ENCODE data around the gene C19orf81. TPM values are rescaled to one million over a fixed set of nuclear protein-coding genes. Genes with fewer than 3 reads are reported as not detected.

C19orf81 gene
- total and polyA plus RNA-seq, 9 of the 15 experiments (the other 6 are each of a cell fraction or from before 2014, with no cell fraction given): 2.5 to 42.9 (median 33.0) TPM; not detected in 4

GRCh38 chr19:50705422-50706019 lies 56.3 kb downstream of the C19orf81 start (continued):
- TF ChIP-seq, protein P1, sequence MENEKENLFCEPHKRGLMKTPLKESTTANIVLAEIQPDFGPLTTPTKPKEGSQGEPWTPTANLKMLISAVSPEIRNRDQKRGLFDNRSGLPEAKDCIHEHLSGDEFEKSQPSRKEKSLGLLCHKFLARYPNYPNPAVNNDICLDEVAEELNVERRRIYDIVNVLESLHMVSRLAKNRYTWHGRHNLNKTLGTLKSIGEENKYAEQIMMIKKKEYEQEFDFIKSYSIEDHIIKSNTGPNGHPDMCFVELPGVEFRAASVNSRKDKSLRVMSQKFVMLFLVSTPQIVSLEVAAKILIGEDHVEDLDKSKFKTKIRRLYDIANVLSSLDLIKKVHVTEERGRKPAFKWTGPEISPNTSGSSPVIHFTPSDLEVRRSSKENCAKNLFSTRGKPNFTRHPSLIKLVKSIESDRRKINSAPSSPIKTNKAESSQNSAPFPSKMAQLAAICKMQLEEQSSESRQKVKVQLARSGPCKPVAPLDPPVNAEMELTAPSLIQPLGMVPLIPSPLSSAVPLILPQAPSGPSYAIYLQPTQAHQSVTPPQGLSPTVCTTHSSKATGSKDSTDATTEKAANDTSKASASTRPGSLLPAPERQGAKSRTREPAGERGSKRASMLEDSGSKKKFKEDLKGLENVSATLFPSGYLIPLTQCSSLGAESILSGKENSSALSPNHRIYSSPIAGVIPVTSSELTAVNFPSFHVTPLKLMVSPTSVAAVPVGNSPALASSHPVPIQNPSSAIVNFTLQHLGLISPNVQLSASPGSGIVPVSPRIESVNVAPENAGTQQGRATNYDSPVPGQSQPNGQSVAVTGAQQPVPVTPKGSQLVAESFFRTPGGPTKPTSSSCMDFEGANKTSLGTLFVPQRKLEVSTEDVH (IDR thresholded peaks at IDR 0.05; ENCODE audit: low read depth, partially characterized antibody): no peak
- no peak for TF ChIP-seq ERF (CRISPR knock-in tag; IDR thresholded peaks at IDR 0.05)
- no peak for TF ChIP-seq SMARCB1 (IDR thresholded peaks at IDR 0.05; ENCODE audit: insufficient read length, low read depth)
- TF ChIP-seq KHSRP (IDR thresholded peaks at IDR 0.05): no peak
- no peak for TF ChIP-seq NUFIP1 (IDR thresholded peaks at IDR 0.05; ENCODE audit: partially characterized antibody)
- TF ChIP-seq TCFL5 (CRISPR knock-in tag; conservative IDR thresholded peaks at IDR 0.05): no peak
- no peak for TF ChIP-seq ZNF282 (CRISPR knock-in tag; IDR thresholded peaks at IDR 0.05)
- TF ChIP-seq, protein P2, sequence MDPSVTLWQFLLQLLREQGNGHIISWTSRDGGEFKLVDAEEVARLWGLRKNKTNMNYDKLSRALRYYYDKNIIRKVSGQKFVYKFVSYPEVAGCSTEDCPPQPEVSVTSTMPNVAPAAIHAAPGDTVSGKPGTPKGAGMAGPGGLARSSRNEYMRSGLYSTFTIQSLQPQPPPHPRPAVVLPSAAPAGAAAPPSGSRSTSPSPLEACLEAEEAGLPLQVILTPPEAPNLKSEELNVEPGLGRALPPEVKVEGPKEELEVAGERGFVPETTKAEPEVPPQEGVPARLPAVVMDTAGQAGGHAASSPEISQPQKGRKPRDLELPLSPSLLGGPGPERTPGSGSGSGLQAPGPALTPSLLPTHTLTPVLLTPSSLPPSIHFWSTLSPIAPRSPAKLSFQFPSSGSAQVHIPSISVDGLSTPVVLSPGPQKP (CRISPR knock-in tag; IDR thresholded peaks at IDR 0.05): no peak
- 0 out of 2 replicates have a peak, but pooled peaks have one; percentile 23 for TF ChIP-seq ATF7 (IDR thresholded peaks at IDR 0.05)
- TF ChIP-seq DNMT1 (IDR thresholded peaks at IDR 0.05): no peak
- no peak for TF ChIP-seq ZNF830 (CRISPR knock-in tag; IDR thresholded peaks at IDR 0.05)
- TF ChIP-seq GABPA (tag; conservative IDR thresholded peaks at IDR 0.05; ENCODE audit: low read depth): no peak
- no peak for TF ChIP-seq SMARCA5 (IDR thresholded peaks at IDR 0.05)
- TF ChIP-seq, protein P3, sequence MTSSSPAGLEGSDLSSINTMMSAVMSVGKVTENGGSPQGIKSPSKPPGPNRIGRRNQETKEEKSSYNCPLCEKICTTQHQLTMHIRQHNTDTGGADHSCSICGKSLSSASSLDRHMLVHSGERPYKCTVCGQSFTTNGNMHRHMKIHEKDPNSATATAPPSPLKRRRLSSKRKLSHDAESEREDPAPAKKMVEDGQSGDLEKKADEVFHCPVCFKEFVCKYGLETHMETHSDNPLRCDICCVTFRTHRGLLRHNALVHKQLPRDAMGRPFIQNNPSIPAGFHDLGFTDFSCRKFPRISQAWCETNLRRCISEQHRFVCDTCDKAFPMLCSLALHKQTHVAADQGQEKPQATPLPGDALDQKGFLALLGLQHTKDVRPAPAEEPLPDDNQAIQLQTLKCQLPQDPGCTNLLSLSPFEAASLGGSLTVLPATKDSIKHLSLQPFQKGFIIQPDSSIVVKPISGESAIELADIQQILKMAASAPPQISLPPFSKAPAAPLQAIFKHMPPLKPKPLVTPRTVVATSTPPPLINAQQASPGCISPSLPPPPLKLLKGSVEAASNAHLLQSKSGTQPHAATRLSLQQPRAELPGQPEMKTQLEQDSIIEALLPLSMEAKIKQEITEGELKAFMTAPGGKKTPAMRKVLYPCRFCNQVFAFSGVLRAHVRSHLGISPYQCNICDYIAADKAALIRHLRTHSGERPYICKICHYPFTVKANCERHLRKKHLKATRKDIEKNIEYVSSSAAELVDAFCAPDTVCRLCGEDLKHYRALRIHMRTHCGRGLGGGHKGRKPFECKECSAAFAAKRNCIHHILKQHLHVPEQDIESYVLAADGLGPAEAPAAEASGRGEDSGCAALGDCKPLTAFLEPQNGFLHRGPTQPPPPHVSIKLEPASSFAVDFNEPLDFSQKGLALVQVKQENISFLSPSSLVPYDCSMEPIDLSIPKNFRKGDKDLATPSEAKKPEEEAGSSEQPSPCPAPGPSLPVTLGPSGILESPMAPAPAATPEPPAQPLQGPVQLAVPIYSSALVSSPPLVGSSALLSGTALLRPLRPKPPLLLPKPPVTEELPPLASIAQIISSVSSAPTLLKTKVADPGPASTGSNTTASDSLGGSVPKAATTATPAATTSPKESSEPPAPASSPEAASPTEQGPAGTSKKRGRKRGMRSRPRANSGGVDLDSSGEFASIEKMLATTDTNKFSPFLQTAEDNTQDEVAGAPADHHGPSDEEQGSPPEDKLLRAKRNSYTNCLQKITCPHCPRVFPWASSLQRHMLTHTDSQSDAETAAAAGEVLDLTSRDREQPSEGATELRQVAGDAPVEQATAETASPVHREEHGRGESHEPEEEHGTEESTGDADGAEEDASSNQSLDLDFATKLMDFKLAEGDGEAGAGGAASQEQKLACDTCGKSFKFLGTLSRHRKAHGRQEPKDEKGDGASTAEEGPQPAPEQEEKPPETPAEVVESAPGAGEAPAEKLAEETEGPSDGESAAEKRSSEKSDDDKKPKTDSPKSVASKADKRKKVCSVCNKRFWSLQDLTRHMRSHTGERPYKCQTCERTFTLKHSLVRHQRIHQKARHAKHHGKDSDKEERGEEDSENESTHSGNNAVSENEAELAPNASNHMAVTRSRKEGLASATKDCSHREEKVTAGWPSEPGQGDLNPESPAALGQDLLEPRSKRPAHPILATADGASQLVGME (CRISPR knock-in tag; IDR thresholded peaks at IDR 0.05): no peak
- TF ChIP-seq, protein P4, sequence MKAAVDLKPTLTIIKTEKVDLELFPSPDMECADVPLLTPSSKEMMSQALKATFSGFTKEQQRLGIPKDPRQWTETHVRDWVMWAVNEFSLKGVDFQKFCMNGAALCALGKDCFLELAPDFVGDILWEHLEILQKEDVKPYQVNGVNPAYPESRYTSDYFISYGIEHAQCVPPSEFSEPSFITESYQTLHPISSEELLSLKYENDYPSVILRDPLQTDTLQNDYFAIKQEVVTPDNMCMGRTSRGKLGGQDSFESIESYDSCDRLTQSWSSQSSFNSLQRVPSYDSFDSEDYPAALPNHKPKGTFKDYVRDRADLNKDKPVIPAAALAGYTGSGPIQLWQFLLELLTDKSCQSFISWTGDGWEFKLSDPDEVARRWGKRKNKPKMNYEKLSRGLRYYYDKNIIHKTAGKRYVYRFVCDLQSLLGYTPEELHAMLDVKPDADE (conservative IDR thresholded peaks at IDR 0.05; ENCODE audit: control insufficient read depth, low read depth, low read length): no peak
- no peak for TF ChIP-seq TEAD2 (tag; IDR thresholded peaks at IDR 0.05)

Measured in K562 (cell line).